ENCODE measurements around the gene FKBP5. TPM values are rescaled to one million over a fixed set of nuclear protein-coding genes. Genes with fewer than 3 reads are reported as not detected.

The FKBP5 gene
- total and polyA plus RNA-seq, 2 of the 4 experiments (the other 2 are of a cell fraction): 6.8 to 7.0 TPM

GRCh38 chr6:35729722-35730121, 41.0 kb upstream of the FKBP5 start:
- Histone ChIP-seq H2AFZ (replicated peaks; ENCODE audit: low read length, poor library complexity) (no peak overlapping the region), H3K9me3 (ENCODE audit: control insufficient read depth, insufficient read depth, low read length) (no peaks in the 10 kb centered on the region), H3K14ac (replicated peaks; ENCODE audit: low read depth, low read length) (no peak overlapping the region), H2BK120ac (ENCODE audit: low read depth, low read length) (0 out of 2 replicates have a peak overlapping the region, but pooled peaks have one; percentile 33), H2BK20ac (ENCODE audit: low read depth, low read length) (no peak overlapping the region), H3K18ac (ENCODE audit: low read depth, low read length) (no peak overlapping the region), H4K20me1 (ENCODE audit: insufficient read depth, low read length) (no peaks in the 10 kb centered on the region), H3K27ac (ENCODE audit: insufficient read depth, low read length) (no peak overlapping the region), H3K4me2 (ENCODE audit: low read depth, low read length) (no peak overlapping the region), H3K27me3 (ENCODE audit: control insufficient read depth, insufficient read depth, low read length) (no peaks in the 10 kb centered on the region), H3K9me1 (ENCODE audit: insufficient read depth, low read length) (peaks cover 12% of the 10 kb centered on the region), H3K79me1 (ENCODE audit: low read depth in 1 of 2, low read length in 2 of 2) (no peaks in the 10 kb centered on the region), H2AK5ac (ENCODE audit: low read depth, low read length) (no peak overlapping the region), H4K91ac (ENCODE audit: insufficient read depth, low read depth, low read length) (no peak overlapping the region), H3K9ac (ENCODE audit: low read depth, low read length) (no peak overlapping the region), H3K4ac (ENCODE audit: low read depth, low read length) (no peak overlapping the region), H4K8ac (ENCODE audit: low read depth in 2 of 2, low read length in 2 of 2) (no peak overlapping the region), H3K4me3 (ENCODE audit: insufficient read depth, low read depth, low read length) (no peak overlapping the region), H2BK5ac (ENCODE audit: low read depth, low read length, poor library complexity, severe bottlenecking) (no peak overlapping the region), H3K36me3 (ENCODE audit: control insufficient read depth, insufficient read depth, low read length) (no peaks in the 10 kb centered on the region), H4K5ac (ENCODE audit: low read depth, low read length) (no peak overlapping the region), H2AK9ac (replicated peaks; ENCODE audit: low read depth, low read length, poor library complexity) (no peak overlapping the region), H3K23ac (ENCODE audit: low read depth, low read length) (0 out of 2 replicates have a peak overlapping the region, but pooled peaks have one; percentile 36), H2BK15ac (ENCODE audit: low read depth, low read length) (no peak overlapping the region), H3K4me1 (ENCODE audit: control insufficient read depth, insufficient read depth, low read length) (peaks cover 16% of the 10 kb centered on the region), H3K56ac (ENCODE audit: extremely low read depth, insufficient read depth, low read length) (no peak overlapping the region)
- intact Hi-C loops (cut with micrococcal nuclease): no loop called here
- ATAC-seq (ENCODE audit: low read depth) (no peak), DNase-seq (no peak)
- no TSS peak for BruUV-seq (replicated peaks)
- in situ Hi-C loops (cut with MboI; ENCODE audit: low sequenced_read_pairs): loop anchor here (5.0 to 25.0 kb wide), 2 partner anchors 37 to 417 kb away; no protein-coding TSS in a partner anchor
- POLR2A ChIA-PET (ENCODE audit: unreplicated experiment): no interaction called here
- TF ChIP-seq MAFK (IDR thresholded peaks at IDR 0.05; ENCODE audit: low read depth, low read length): no peak
- no peak for TF ChIP-seq SMC3 (IDR thresholded peaks at IDR 0.05; ENCODE audit: low read depth, low read length)
- TF ChIP-seq BHLHE40 (IDR thresholded peaks at IDR 0.05; ENCODE audit: low read depth, low read length): no peak
- TF ChIP-seq MXI1 (IDR thresholded peaks at IDR 0.05; ENCODE audit: borderline replicate concordance, low read depth, low read length): no peak
- WGBS, 2 experiments (ENCODE audit: extremely low coverage in 2 of 2, insufficient read length in 1 of 2): 25% methylated on average over 2 of the region's 2 CpGs; no CpG with 5 or more reads in 1 of the 2 experiments
- CTCF ChIA-PET: no interaction called here
- dilution Hi-C loops (cut with HindIII; ENCODE audit: low sequenced_read_pairs, unreplicated experiment): no loop called here
